Stimulated activated CD8-positive, alpha-beta memory T cell treated with anti-CD3 and anti-CD28 coated beads, Interleukin-4, amount 100 ng/mL, for 1 hour (primary cell): ENCODE results near the gene IFT122.
A peak's percentile ranks its signal among the peaks of the same experiment; 100 is the strongest.

Experiments
- DNase-seq, 2 donors: peaks; one replicate each; pipeline ENCODE4 v3.0.0-alpha.2; 2020; ENCODE audit warnings: low read depth in 2 of 2, low spot score in 1 of 2

IFT122 gene

DNA sequence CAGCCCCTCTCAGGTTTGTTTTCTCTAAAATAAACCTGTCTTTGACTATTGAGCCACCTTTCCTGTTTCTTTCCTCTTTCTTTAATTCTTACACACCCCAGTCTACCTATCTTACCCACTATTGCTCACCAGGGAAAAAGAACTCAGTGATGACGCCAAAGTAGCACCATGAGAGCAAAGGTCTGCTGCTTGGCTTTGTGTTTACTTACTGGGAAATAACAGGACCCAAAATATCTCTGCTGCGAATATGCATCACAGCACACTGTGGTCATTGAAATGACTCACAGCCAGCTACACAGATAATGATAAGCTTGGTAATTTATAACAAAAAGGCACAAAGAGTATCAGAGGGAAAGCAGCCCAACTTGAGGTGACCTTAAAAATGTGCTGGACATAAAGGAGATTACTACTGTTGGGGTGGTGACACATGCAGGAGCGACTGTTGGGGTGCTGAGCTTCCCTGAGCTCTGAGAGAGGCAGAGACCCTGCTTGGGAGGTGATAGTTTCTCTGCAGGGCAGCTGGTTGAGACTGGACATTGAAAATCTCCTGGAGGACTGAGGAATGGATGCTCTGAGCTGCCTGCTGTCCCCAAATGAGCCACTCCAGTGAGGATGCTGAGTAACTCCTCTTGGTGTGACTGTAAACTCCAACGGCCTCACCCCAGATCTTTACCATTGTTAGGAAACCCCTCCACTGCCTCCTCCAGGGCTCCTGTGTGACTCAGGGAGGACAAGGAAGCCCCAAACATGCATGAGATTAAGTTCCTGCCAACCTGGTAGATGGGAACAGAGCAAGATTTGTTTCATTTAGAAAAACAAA, 26.1 kb upstream of the IFT122 start:
- no peak for DNase-seq

GRCh38 chr3:129415378-129415777, 24.6 kb upstream of the IFT122 start:
- DNase-seq: no peak

GRCh38 chr3:129415830-129416229, 24.2 kb upstream of the IFT122 start:
- no peak for DNase-seq

DNA sequence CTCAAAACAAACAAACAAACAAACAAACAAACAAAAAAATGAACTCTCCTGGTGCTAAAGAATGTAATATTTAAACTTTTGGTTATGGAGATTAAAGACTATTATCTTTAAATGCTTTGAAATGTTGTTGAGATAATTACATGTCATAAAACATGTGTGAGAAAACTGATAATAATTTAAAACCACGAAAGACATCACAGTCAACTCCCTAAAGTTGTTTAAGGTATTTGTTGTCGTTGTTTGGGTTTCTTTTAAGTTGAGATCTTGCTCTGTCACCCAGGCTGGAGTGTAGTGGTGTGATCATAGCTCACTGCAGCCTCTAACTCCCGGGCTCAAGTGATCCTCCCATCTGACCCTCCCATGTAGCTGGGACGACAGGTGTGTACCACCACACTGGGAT, 23.6 kb upstream of the IFT122 start:
- no peak for DNase-seq

GRCh38 chr3:129417326-129417725, 22.7 kb upstream of the IFT122 start:
- no peak for DNase-seq

DNA sequence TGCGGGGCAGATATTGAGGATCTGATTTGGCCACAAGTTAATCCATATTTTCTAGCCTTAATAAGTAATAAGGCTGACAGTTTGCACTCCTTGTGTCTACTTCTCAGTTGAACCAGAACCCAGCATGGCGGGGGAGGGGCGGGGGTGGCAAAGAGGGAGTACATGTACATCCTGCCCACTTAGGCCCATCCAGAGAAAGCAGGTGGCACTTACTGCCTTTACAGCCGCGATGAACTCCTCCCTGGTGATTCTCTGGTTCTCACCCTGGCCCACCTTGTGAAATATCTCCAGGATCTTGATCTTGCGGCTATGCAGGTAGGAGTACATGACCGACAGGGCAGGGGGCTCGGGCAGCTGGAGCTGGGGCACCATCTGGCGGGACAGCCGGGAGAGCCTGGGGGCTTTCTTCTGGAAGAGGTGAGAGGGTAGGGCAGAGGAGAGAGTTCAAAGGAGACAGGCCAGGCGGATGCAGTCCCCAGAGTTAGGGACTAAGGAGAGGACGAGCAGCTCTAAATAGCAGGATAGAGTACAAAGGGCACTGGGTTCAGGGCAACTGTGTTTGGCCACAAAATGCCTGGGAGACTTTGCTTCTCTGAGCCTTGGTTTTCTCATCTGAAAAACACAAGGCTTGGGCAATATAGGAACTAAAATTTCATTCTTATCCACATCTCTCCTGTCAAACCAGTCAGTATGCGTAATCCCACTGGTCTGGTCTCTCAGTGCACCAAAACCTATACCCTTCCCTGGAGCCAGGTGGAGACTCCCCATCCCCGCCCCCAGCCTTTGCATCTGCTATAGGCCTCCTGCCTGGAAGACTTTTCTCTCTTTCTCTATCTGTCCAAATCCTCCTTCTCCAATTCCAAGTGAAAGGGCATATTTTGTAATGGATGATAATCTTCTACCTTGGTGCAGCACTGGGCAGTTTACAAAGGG, 21.7 kb upstream of the IFT122 start:
- DNase-seq: no peak

GRCh38 chr3:129419476-129419875, 20.5 kb upstream of the IFT122 start:
- DNase-seq: no peak

DNA sequence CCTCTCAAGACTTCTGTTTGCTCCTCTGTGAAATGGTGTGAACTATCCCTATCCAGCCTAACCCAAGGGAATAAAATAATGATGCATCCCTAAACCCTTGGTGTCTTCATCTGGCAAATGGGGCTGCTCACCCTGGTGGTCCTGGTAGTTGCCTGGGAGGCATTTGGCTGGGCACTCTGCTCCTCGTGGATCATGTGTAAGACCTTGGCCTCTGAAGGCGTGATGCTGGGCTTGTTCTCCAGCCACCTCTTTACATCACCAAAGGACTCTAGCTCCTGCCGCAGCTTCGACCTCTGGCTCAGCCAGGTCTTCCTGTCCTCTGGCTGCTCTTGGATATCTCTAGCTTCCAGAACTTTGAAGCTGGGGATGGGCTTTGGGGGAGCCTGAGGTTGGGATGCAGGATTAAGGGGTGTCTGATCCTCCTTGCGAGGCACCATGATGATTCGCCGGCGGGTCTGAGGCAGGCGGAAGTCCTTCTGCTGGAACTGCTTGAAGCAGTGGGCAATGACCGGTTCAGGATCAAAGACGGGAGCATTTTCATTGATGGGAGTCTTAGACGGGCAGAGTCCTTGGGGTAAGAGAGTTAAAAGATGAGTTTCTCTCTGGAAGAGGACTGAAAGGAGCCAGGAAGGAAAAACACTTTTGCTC, 18.7 kb upstream of the IFT122 start:
- DNase-seq: no peak

DNA sequence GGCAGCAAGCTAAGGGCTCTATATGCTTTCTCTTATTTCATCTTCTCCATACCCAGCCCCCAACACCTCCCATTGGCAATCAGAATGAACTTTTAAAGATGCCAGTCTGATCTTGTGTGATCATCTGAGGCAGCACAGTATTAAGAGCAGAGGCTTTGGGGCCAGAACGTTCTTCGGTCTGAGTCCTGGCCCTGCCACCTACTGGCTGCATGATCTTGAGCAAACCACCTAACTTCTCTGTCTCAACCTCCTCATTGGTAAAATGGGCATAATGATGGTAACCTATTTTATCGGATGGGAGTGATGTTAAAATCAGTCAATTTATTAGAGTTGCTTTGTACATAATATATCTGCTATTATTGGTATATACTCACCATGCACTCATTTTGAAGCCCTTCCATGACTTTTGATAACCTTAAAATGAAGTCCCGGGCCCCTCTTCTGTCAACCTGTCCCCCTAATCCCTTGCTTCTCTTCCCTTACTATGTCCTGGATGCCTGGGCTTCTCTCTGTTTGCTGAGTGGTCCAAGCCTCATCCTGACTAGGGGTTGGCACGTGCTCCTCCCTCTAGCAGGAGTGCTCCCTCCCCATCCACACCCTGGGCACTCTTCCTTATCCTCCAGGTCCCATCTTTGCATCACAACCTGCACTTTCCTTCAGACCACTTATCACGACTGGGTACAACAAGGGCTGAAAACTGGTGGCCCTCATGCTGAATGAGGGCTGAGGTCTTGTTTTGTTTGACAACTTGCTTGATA, 17.9 kb upstream of the IFT122 start:
- DNase-seq: no peak

- no peak for DNase-seq
Observed at GRCh38 chr3:129422897-129423296, 17.1 kb upstream of the IFT122 start.

GRCh38 chr3:129424185-129424841, 15.7 kb upstream of the IFT122 start:
- DNase-seq: no peak

DNA sequence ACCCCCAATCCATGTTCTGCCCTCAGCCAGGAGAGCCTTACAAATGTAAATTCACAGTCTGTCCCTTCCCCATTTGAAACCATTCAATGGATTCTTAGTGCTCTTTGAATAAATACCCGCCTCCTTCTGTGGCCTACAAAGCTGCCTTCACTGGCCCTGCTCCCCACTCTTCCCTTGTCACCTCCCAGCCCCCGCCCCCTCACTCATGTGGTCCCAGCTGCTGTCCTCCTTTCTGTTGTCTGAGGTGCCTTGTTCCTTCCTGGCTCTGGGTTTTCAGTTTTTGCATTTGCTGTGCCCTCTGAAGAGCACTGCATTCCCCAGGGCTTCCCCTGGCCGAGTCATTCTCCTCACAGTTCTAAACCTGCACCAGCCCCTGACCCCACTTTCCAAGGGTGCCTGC, 14.8 kb upstream of the IFT122 start:
- no peak for DNase-seq

- no peak for DNase-seq
Observed at GRCh38 chr3:129425619-129426018, 14.4 kb upstream of the IFT122 start.

- DNase-seq: no peak
Observed at GRCh38 chr3:129428007-129428375, 12.0 kb upstream of the IFT122 start.

DNA sequence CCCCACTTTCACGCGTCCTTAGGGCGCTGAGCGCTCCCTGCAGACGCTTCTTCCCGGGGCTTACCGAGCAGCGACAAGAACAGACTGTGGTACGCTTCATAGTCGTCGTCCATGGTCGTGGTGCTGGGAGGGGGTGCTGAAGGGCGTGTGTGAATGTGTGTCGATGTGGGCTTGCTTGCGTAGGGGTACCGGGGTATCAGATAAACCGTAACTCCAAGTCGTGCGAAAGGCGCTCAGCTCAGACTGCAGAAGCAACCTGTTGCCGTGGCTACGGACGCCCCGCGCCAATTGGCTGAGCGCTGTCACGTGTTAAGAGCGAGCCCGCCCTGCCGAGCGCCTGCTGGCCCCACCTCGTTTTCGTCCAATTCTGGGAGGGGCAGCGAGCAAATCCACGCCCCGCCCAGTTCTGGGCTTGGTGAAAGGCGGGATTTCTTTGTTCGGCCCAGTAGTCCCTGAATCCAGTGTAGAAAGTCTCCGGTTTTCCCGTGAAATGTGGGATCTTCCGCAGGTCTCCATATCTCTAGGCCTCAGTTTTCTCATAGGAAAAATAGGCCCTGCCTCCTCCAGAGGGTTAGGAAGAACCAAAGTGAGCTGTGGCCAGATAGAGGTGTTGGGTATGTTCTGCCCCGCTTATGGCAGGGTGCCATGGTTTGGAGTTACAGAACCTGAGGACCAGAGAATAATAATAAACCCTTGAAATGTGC, 11.5 kb upstream of the IFT122 start, which contains the start of gene EFCAB12:
EFCAB12 (minus strand) TSS at position 261 of the 704 bp plus-strand sequence; CDS start at position 113, 148 bp downstream.
- peak; percentile 61 to 73 for DNase-seq

DNA sequence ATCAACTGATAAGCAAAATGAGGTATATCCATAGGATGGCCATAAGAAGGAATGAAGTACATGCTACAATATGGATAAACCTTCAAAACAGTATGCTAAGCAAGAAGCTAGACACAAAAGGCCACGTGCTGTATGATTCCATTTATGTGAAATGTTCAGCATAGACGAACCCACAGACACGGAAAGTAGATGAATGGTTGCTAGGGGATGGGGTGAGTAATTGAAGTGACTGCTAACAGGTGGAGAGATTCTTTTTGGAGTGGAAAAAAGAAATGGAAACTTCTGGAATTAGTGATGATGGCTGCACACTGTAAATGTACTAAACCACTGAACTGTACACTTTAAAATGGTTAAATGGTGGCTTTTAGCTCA, 11.0 kb upstream of the IFT122 start:
- no peak for DNase-seq

GRCh38 chr3:129429602-129430001, 10.4 kb upstream of the IFT122 start:
- DNase-seq: no peak

- DNase-seq: no peak
Observed at GRCh38 chr3:129432036-129432435, 8.0 kb upstream of the IFT122 start.

GRCh38 chr3:129432671-129433070, 7.4 kb upstream of the IFT122 start:
- DNase-seq: no peak

- no peak for DNase-seq
Observed at GRCh38 chr3:129433565-129433964, 6.5 kb upstream of the IFT122 start.
